Heart left ventricle (tissue), 16 donors: ENCODE measurements around the gene KHDC4. TPM values are rescaled to one million over a fixed set of nuclear protein-coding genes. Genes with fewer than 3 reads are reported as not detected.

Source experiments
- ATAC-seq, 4 donors: fragments of 200-7000 bp; cut with Tn5 transposase; one replicate each; pipeline ENCODE4 v1.9.1; 2020 to 2022; ENCODE audit warnings: moderate library complexity in 4 of 4, mild to moderate bottlenecking in 3 of 4, moderate number of reproducible peaks in 1 of 4
- DNase-seq, 5 donors: peaks; one replicate each; pipeline ENCODE4 v3.0.0-alpha.2; 2020
- H3K27ac ChIP-seq, 12 donors: fragments of 200-600 bp; sonication (generic) in 4 of 12; one replicate each; pipeline versions ENCODE4 v1.5.0 to v1.8.0; 2016 to 2022; ENCODE audit warnings: mild to moderate bottlenecking in 2 of 12
- H3K27me3 ChIP-seq, 9 donors: fragments of 200-600 bp; sonication (generic) in 2 of 9; one replicate each; pipeline versions ENCODE4 v1.5.1 to v1.8.0; 2016 to 2022; ENCODE audit warnings: mild to moderate bottlenecking in 3 of 9
- H3K36me3 ChIP-seq, 9 donors: fragments of 200-600 bp; sonication (generic) in 2 of 9; one replicate each; pipeline versions ENCODE4 v1.5.0 to v1.8.0; 2018 to 2022; ENCODE audit warnings: mild to moderate bottlenecking in 2 of 9
- H3K4me1 ChIP-seq, 12 donors: fragments of 200-600 bp; sonication (generic) in 4 of 12; one replicate each; pipeline versions ENCODE4 v1.5.0 to v1.8.0; 2016 to 2022; ENCODE audit warnings: mild to moderate bottlenecking in 3 of 12
- H3K4me3 ChIP-seq, 12 donors: fragments of 200-600 bp; sonication (generic) in 4 of 12; one replicate each; pipeline versions ENCODE4 v1.5.0 to v1.8.0; 2017 to 2022; ENCODE audit warnings: mild to moderate bottlenecking in 9 of 12, moderate library complexity in 4 of 12
- H3K9me3 ChIP-seq, 12 donors: fragments of 200-600 bp; sonication (generic) in 4 of 12; one replicate each; pipeline versions ENCODE4 v1.5.0 to v1.8.0; 2016 to 2022; ENCODE audit warnings: mild to moderate bottlenecking in 1 of 12
- CTCF ChIP-seq, 12 donors: fragments of 200-600 bp; sonication (generic) in 4 of 12; IDR thresholded peaks; one replicate each; pipeline versions ENCODE4 v1.5.0 to v1.8.0; 2018 to 2022; ENCODE audit warnings: antibody characterized with exemption in 12 of 12, mild to moderate bottlenecking in 5 of 12
- POLR2A ChIP-seq, 2 donors: fragments of 450-650 bp; IDR thresholded peaks; one replicate each; pipeline ENCODE4 v1.6.1; 2017; ENCODE audit warnings: antibody characterized with exemption in 2 of 2, mild to moderate bottlenecking in 2 of 2, moderate library complexity in 2 of 2
- WGBS, 4 donors: extraction: QIAGEN DNeasy Blood & Tissue Kit in 2 of 4; methylation state at CpG; one replicate each; pipeline versions ENCODE4 v1.1.5 to v1.1.7; 2013 to 2018; 5-methylcytosine and 5-hydroxymethylcytosine counted together
- intact Hi-C, 10 donors: fragments of 100-400 bp; cut with DNase I; formaldehyde crosslinking; loops; one replicate each; pipeline versions ENCODE4 v1.11.1 to v1.14.2; 2022
- polyA plus RNA-seq, 2 donors: library from polyadenylated mRNA; stranded (reverse); fragments of 200-250 nt; gene quantifications; one replicate each; pipeline ENCODE4 v1.2.3, GENCODE V29; 2013
- total RNA-seq, 9 donors: library from RNA; depleted of rRNA in 2 of 9; stranded (reverse); fragments of >200 nt in 2 of 9; fragmentation: NEBNext Ultra II Directional in 3 of 9; extraction: Animal tissue kit (Norgen Biotek cat#: 25700) in 3 of 9; gene quantifications; one replicate each; pipeline versions ENCODE4 v1.1.0 to v1.2.4, GENCODE V29; 2016 to 2023
- donor health status: ischemic (EF 13 %, LVEDD 7.1; RV severe dilation, severe dysfunction).
- donor health status: healthy with polysubstance abuse.
- donor health status: DM: no; HTN: yes; CAD: no.
- donor health status: DM: no; HTN: no; CAD: no.
- donor health status: ischemic (EF 25% LVEDD 6.9; RV normal size, moderate dysfunction).
- donor health status: ischemic (EF 25% LVEDD 5.7; RV mildly dilated, moderate dysfunction).
- donor health status: healthy.
- donor health status: DM: yes; HTN: yes; CAD: no.
- donor health status: ischemic (EF 35%, LVEDD 5.7; RV mildly dilated, moderate dysfunction).
- donor health status: nonischemic (EF 11% LVEDD 7.7; RV severe dilation, severe dysfunction).
- donor health status: DM: yes; HTN: yes; CAD: no.
- donor health status: PGD.
- donor health status: ischemic (EF 29% LVEDD 5.4; RV normal size, mild dysfunction).
- donor health status: nonischemic (EF 23%, LVEDD 6.1; RV moderate dilation, normal function).

KHDC4 gene
- total and polyA plus RNA-seq, 11 donors: 16.9 to 28.0 (median 21.8) TPM

GRCh38 chr1:155920717-155921116 is 13.5 kb downstream of the KHDC4 start:
- Histone ChIP-seq H3K27me3 (no peaks in the 10 kb centered on the region), H3K27ac (no peak overlapping the region), H3K4me1 (no peaks in the 10 kb centered on the region), H3K9me3 (no peaks in the 10 kb centered on the region), H3K4me3 (no peak overlapping the region), H3K36me3 (peaks cover 10 to 100% (median 99%) of the 10 kb centered on the region in 9 donors)
- no peak for DNase-seq
- no peak for ATAC-seq
- 91 to 97% (median 95%) methylated on average over 3 of the region's 3 CpGs for WGBS, 4 donors
- TF ChIP-seq POLR2A (IDR thresholded peaks at IDR 0.05): no peak
- intact Hi-C loops: no loop called here

- H3K9me3 ChIP-seq: no peaks in the 10 kb centered on the region
- 94 to 100% (median 99%) methylated on average over 2 of the region's 2 CpGs for WGBS, 4 donors
- H3K27me3 ChIP-seq: no peaks in the 10 kb centered on the region
- no peak overlapping the region for H3K27ac ChIP-seq
- H3K4me1 ChIP-seq: no peaks in the 10 kb centered on the region
- DNase-seq (no peak), ATAC-seq (no peak)
- no peak overlapping the region for H3K4me3 ChIP-seq
- intact Hi-C loops: loop anchor here in 1 of 10 donors (10.0 kb wide), 1 partner anchor 395 kb away; no protein-coding TSS in a partner anchor
- peaks cover 10 to 100% (median 99%) of the 10 kb centered on the region in 9 donors for H3K36me3 ChIP-seq
- TF ChIP-seq CTCF (IDR thresholded peaks at IDR 0.05) (no peak), POLR2A (IDR thresholded peaks at IDR 0.05) (no peak)
Observed at GRCh38 chr1:155919801-155920200, 14.4 kb downstream of the KHDC4 start.

GRCh38 chr1:155918660-155919059 is 15.6 kb downstream of the KHDC4 start:
- intact Hi-C loops: loop anchor here in 1 of 10 donors (10.0 kb wide), 1 partner anchor 396 kb away; no protein-coding TSS in a partner anchor
- TF ChIP-seq POLR2A (IDR thresholded peaks at IDR 0.05) (no peak), CTCF (IDR thresholded peaks at IDR 0.05) (no peak)
- DNase-seq (no peak), ATAC-seq (no peak)
- H3K4me3 ChIP-seq: no peak overlapping the region
- WGBS, 4 donors: 73 to 77% (median 74%) methylated on average over 3 of the region's 3 CpGs
- H3K27ac ChIP-seq: no peak overlapping the region
- no peaks in the 10 kb centered on the region for H3K9me3 ChIP-seq
- no peaks in the 10 kb centered on the region for H3K27me3 ChIP-seq
- H3K4me1 ChIP-seq: no peaks in the 10 kb centered on the region
- H3K36me3 ChIP-seq: peaks cover 7 to 100% (median 99%) of the 10 kb centered on the region in 9 donors

GRCh38 chr1:155913969-155914757 is 20.1 kb downstream of the KHDC4 start:
- Histone ChIP-seq H3K36me3 (peaks cover 0 to 85% (median 81%) of the 10 kb centered on the region in 9 donors), H3K4me3 (no peak overlapping the region), H3K4me1 (peaks cover 0 to 20% (median 10%) of the 10 kb centered on the region in 12 donors), H3K9me3 (no peaks in the 10 kb centered on the region), H3K27me3 (no peaks in the 10 kb centered on the region), H3K27ac (no peak overlapping the region)
- WGBS, 4 donors: 75 to 78% (median 77%) methylated on average over 6 of the region's 6 CpGs
- TF ChIP-seq CTCF (IDR thresholded peaks at IDR 0.05): no peak
- TF ChIP-seq POLR2A (IDR thresholded peaks at IDR 0.05): no peak
- ATAC-seq (no peak), DNase-seq (no peak)
- intact Hi-C loops: loop anchor here in 4 of 10 donors (5.0 to 10.0 kb wide), 3 partner anchors 52 to 401 kb away; partner anchors contain the start of genes GON4L (in 1 of the 4) and SYT11 (in 1 of the 4)
